HL-60/S4 treated with retinoic acid at 250 ng/mL for 4 days and 3 days (cell line): ENCODE results near the gene P3R3URF.
"Not testable (repeated sequence)": the region's sequence is repeated elsewhere in the genome, so short reads cannot be mapped to it uniquely, and the experiment has no call there.

ENCODE experiments used
- in situ Hi-C: fragments of 300-500 bp; cut with MboI; formaldehyde crosslinking; loops from 2 replicates; pipeline ENCODE4 v1.7.0; 2022; ENCODE audit warnings: low sequenced_read_pairs

P3R3URF gene

DNA sequence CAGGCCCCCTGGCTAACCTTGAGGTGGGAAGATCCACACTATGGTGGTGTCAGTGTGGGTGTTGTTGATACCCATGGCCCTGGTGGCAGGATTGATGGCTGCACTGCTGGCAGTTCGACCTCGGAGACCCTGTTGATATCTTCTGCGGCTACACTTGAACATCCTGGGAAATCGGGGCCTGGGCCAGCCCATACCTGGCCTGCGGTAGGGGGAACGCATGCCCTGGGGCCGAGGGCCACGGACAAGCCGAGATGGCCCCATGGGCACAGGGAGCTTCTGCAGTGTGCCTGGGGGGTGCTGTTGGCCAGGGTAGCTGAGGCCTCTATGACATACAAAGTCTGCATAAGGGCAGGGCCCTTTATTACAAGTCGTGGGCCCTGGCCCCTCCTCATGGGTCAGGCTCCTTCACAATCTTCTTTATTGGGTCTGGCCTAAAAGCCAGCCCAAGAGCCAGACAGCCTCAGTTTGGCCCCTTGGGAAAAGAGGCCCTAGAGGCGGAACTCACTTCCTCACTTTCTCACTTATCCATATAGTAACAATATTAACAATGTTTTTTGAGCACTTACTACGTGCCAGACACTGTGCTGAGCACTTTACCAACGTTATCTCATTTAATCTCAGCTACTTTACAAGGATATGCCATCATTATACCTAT is at the start of gene P3R3URF:
Gene P3R3URF, minus strand, starts transcription at position 278 of the 655 bp plus-strand sequence. Its CDS starts 17 bp downstream, at position 261.
- in situ Hi-C loops, result loop anchor here (5.0 kb wide), 1 partner anchor 139 kb away; no protein-coding TSS in a partner anchor

GRCh38 chr1:46224966-46225365 is 48.7 kb upstream of the P3R3URF start:
- in situ Hi-C loops, result no loop called here

GRCh38 chr1:46223472-46223943 is 47.2 kb upstream of the P3R3URF start:
- in situ Hi-C loops, result no loop called here

- in situ Hi-C loops, result not testable (repeated sequence)
Observed at GRCh38 chr1:46223055-46223454, 46.8 kb upstream of the P3R3URF start.

GRCh38 chr1:46221749-46222148 is 45.5 kb upstream of the P3R3URF start:
- in situ Hi-C loops, result no loop called here

DNA sequence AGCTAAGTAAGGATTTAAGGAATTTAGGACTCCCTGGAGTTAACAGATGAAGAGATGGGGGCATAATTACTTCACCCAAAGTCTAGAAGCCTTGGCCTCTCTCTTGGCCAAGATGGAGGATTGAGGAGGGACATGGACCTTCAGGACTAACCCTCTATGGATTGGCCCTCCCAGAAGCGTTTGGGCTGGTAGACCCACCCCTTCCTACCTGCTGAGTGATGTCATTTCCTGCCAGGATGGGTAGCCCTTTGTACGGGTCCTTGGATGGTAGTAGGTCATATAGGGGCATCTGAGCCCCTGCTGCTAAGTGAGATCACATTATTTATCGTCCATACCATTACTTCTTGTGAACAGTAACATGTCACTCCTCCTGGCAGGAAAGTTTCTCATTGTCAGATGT is 44.5 kb upstream of the P3R3URF start:
- in situ Hi-C loops, result no loop called here

- in situ Hi-C loops, result no loop called here
Observed at GRCh38 chr1:46219551-46220520, 43.5 kb upstream of the P3R3URF start.

DNA sequence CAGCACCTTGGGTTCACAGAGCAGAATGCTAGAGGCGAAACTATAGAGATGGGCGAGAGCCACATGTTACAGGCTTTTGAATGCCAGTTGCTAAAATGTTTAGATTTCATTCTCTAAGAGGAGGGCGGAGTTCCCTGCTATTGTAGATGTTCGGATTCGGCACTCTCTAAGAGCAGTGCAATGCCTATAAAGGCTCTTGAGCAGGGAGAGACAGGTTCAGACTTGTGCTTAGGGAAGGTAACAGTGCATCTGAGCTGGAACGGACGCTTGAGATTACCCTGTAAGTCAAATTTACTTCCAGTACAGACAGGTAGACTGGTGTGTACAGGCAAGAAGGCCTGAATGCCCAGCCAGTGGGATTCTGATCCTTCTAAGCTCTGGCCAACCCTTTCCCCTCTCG is 42.2 kb upstream of the P3R3URF start:
- in situ Hi-C loops, result no loop called here

DNA sequence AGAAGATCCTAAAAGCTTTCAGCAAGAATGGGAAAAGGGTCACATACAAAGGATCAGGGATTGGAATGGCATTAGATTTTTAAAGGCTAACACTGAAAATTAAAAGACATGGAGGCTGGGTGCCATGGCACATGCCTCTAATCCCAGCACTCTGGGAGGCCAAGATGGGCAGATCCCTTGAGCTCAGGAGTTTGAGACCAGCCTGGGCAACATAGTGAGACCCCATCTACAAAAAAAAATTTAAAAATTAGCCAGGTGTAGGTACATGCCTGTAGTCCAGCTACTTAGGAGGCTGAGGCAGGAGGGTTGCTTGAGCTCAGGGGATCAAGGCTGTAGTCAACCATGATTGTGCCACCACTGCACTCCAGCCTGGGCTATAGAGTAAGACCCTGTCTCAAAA is 39.2 kb upstream of the P3R3URF start:
- in situ Hi-C loops, result no loop called here

DNA sequence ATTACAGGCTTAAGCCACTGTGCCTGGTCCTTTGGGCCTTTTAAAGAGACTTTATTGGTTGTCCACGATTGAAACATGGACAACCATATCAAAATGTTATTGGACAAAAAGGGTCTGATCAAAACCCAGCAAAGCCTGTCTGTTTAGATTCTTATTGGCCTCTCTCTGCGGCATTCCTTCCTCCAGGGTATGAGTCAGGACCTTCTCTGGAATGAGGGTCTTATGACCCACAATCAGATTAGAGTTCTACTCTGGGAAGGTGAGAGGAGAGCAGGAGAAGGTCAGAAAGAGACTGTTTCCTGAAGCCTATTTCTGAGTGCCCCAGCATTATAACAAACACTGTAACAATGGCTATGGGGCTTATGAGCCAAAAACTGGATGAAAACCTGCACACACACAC is 34.8 kb upstream of the P3R3URF start:
- in situ Hi-C loops, result no loop called here

- in situ Hi-C loops, result no loop called here
Observed at GRCh38 chr1:46210561-46210960, 34.3 kb upstream of the P3R3URF start.

- in situ Hi-C loops, result no loop called here
Observed at GRCh38 chr1:46206399-46206798, 30.1 kb upstream of the P3R3URF start.

GRCh38 chr1:46205791-46206190 is 29.5 kb upstream of the P3R3URF start:
- in situ Hi-C loops, result no loop called here

GRCh38 chr1:46205141-46205540 is 28.9 kb upstream of the P3R3URF start:
- in situ Hi-C loops, result no loop called here

- in situ Hi-C loops, result no loop called here
Observed at GRCh38 chr1:46204406-46204742, 28.1 kb upstream of the P3R3URF start.

DNA sequence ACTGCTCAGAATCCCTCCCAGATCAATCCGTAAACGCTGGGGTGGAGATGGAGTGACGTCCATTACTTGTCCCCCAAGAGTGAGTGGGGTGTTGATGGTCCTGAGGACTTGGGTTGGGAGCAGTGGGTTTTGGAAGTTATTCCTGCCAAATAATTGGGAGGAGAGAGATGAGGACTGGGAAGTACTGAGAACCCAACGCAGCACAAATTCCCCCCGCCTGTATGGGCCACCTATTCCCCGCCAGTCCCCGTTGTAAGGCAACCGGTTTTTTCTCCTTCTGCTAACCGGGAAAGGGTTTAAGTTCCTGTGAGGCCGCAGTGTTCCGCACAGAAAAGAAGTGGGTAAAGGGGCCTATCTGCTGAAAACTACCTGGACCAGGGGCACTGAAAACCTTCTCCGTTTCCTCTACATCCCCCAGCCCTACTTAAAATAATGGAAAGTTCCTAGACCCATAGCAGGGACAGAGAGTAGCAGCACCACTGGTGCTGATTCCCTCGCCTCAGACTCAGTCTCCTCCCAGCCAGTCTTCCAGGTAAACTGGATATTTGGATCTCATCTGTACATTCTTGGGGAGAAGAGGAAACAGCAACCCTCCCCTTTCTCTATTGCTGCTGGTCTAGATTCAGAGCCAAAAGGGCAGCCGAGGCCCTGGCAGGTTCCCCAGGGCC is 27.6 kb upstream of the P3R3URF start:
- in situ Hi-C loops, result no loop called here

DNA sequence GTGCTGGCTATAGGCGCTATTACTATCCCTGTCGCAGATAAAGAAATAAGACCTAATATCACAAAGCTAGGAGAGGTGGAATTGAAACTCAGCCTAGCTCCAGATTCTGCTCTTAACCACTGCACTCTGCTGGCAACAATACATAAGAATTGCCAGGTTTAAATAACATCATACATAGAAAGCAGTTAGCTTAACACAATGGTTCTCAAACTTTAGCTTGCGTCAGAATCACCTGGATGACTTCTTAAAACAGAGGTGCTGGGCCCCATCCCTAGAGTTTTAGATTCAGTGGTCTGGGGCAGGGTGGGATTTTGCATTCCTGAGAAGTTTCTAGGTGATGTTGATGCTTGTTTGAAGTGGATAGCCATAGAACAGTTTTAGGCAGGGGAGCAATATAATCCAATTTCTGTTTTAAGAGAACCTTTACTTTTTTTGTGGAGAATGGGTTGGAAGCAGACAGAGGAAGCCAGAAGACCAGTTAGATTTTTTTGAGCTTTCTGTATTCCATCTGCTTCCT is 23.0 kb upstream of the P3R3URF start:
- in situ Hi-C loops, result no loop called here

- in situ Hi-C loops, result no loop called here
Observed at GRCh38 chr1:46197964-46198811, 21.9 kb upstream of the P3R3URF start, which contains the start of gene POMGNT1. Gene POMGNT1, minus strand, starts transcription at chr1:46198434. Its CDS starts 613 bp downstream, at chr1:46197821.

- in situ Hi-C loops, result no loop called here
Observed at GRCh38 chr1:46197560-46197963, 21.3 kb upstream of the P3R3URF start.

GRCh38 chr1:46196609-46197008 is 20.3 kb upstream of the P3R3URF start:
- in situ Hi-C loops, result no loop called here
